Esophagus squamous epithelium (tissue), 4 donors: Measurements from ENCODE around the gene KCNN3.

ENCODE experiments used
- CTCF ChIP-seq, 6 experiments: fragments of 450-650 bp in 4 of 6; fragments of 200-600 bp in 2 of 6; sonication (generic) in 2 of 6; IDR thresholded peaks; one replicate each; pipeline ENCODE4 v1.5.1; 2016 to 2019; ENCODE audit warnings: antibody characterized with exemption in 6 of 6, mild to moderate bottlenecking in 4 of 6, moderate library complexity in 4 of 6
- POLR2A ChIP-seq, 4 donors: fragments of 450-650 bp; IDR thresholded peaks; one replicate each; pipeline ENCODE4 v1.6.1; 2017; ENCODE audit warnings: antibody characterized with exemption in 4 of 4, mild to moderate bottlenecking in 4 of 4, moderate library complexity in 3 of 4

GRCh38 chr1:154767315-154768240 lies 102.5 kb downstream of the KCNN3 start:
- TF ChIP-seq POLR2A (IDR thresholded peaks at IDR 0.05) (no peak), CTCF (IDR thresholded peaks at IDR 0.05) (no peak)
